Liver (tissue), 9 donors: ENCODE measurements around the gene FZD4. TPM values are rescaled to one million over a fixed set of nuclear protein-coding genes. Genes with fewer than 3 reads are reported as not detected.

Experiments
- DNase-seq: peaks from one replicate; pipeline ENCODE4 v3.0.0-alpha.2; 2017; ENCODE audit warnings: low spot score
- H3K27ac ChIP-seq, 2 donors: one replicate each; pipeline ENCODE4 v1.7.0; 2013; ENCODE audit warnings: inconsistent platforms in 2 of 2, low read length in 2 of 2, control low read depth in 1 of 2, low read depth in 1 of 2, mild to moderate bottlenecking in 1 of 2
- H3K27me3 ChIP-seq, 4 donors: one replicate each; pipeline versions ENCODE4 v1.6.1 to v1.7.0; 2013; ENCODE audit warnings: low read length in 3 of 4, inconsistent platforms in 1 of 4, mild to moderate bottlenecking in 1 of 4, moderate library complexity in 1 of 4; ENCODE audit not compliant: control insufficient read depth in 4 of 4, insufficient read depth in 4 of 4
- H3K36me3 ChIP-seq, 4 donors: one replicate each; pipeline versions ENCODE4 v1.6.1 to v1.7.0; 2013; ENCODE audit warnings: low read length in 3 of 4, mild to moderate bottlenecking in 3 of 4, low read depth in 1 of 4, moderate library complexity in 1 of 4; ENCODE audit not compliant: control insufficient read depth in 4 of 4, insufficient read depth in 3 of 4
- H3K4me1 ChIP-seq, 4 donors: one replicate each; pipeline versions ENCODE4 v1.6.1 to v1.7.0; 2013; ENCODE audit warnings: low read length in 3 of 4, mild to moderate bottlenecking in 3 of 4, moderate library complexity in 1 of 4; ENCODE audit not compliant: control insufficient read depth in 4 of 4, insufficient read depth in 4 of 4
- H3K4me3 ChIP-seq, 3 donors: one replicate each; pipeline versions ENCODE4 v1.6.1 to v1.7.0; 2013; ENCODE audit warnings: low read length in 3 of 3, control low read depth in 1 of 3, low read depth in 1 of 3, mild to moderate bottlenecking in 1 of 3
- H3K9ac ChIP-seq, 2 donors: one replicate each; pipeline ENCODE4 v1.7.0; 2013; ENCODE audit warnings: low read length in 2 of 2, mild to moderate bottlenecking in 2 of 2, moderate library complexity in 2 of 2, control low read depth in 1 of 2, low read depth in 1 of 2
- H3K9me3 ChIP-seq, 4 donors: one replicate each; pipeline versions ENCODE4 v1.6.1 to v1.7.0; 2013; ENCODE audit warnings: low read length in 3 of 4; ENCODE audit not compliant: control insufficient read depth in 4 of 4
- EGR1 ChIP-seq, 2 donors: IDR thresholded peaks; 2 replicates each; pipeline ENCODE4 v1.6.1; 2016 to 2018; ENCODE audit warnings: antibody characterized with exemption in 2 of 2, low read depth in 2 of 2
- FOXA1 ChIP-seq: IDR thresholded peaks from 2 replicates; pipeline ENCODE4 v1.6.1; 2016; ENCODE audit warnings: antibody characterized with exemption
- FOXA2 ChIP-seq: IDR thresholded peaks from 2 replicates; pipeline ENCODE4 v1.6.1; 2016; ENCODE audit warnings: antibody characterized with exemption
- GABPA ChIP-seq, 2 donors: IDR thresholded peaks in 1 of 2; conservative IDR thresholded peaks in 1 of 2; 2 replicates each; pipeline ENCODE4 v1.6.1; 2016; ENCODE audit warnings: antibody characterized with exemption in 2 of 2, mild to moderate bottlenecking in 1 of 2, moderate library complexity in 1 of 2
- HNF4A ChIP-seq, 2 donors: conservative IDR thresholded peaks; 2 replicates each; pipeline ENCODE4 v1.6.1; 2016; ENCODE audit warnings: antibody characterized with exemption in 2 of 2, mild to moderate bottlenecking in 2 of 2
- HNF4G ChIP-seq: IDR thresholded peaks from 2 replicates; pipeline ENCODE4 v1.6.1; 2016; ENCODE audit warnings: antibody characterized with exemption
- JUND ChIP-seq, 2 donors: IDR thresholded peaks; 2 replicates each; pipeline ENCODE4 v1.6.1; 2016; ENCODE audit warnings: antibody characterized with exemption in 2 of 2
- NR2F2 ChIP-seq: IDR thresholded peaks from 2 replicates; pipeline ENCODE4 v1.6.1; 2016; ENCODE audit warnings: antibody characterized with exemption
- RAD21 ChIP-seq, 2 donors: IDR thresholded peaks; 2 replicates each; pipeline ENCODE4 v1.6.1; 2016; ENCODE audit warnings: antibody characterized with exemption in 2 of 2, mild to moderate bottlenecking in 2 of 2
- RXRA ChIP-seq, 2 donors: IDR thresholded peaks; 2 replicates each; pipeline ENCODE4 v1.6.1; 2017 to 2018; ENCODE audit warnings: antibody characterized with exemption in 2 of 2, mild to moderate bottlenecking in 1 of 2
- SP1 ChIP-seq: IDR thresholded peaks from 2 replicates; pipeline ENCODE4 v1.6.1; 2018; ENCODE audit warnings: antibody characterized with exemption, mild to moderate bottlenecking
- TAF1 ChIP-seq: conservative IDR thresholded peaks from 2 replicates; pipeline ENCODE4 v1.6.1; 2016; ENCODE audit warnings: antibody characterized with exemption, mild to moderate bottlenecking
- YY1 ChIP-seq: IDR thresholded peaks from 2 replicates; pipeline ENCODE4 v1.6.1; 2016; ENCODE audit warnings: antibody characterized with exemption, mild to moderate bottlenecking
- WGBS: extraction: QIAGEN DNeasy Blood & Tissue Kit; methylation state at CpG from one replicate; pipeline ENCODE4 v1.1.7; 2013; 5-methylcytosine and 5-hydroxymethylcytosine counted together
- polyA plus RNA-seq, 2 donors: library from polyadenylated mRNA; stranded (reverse) in 1 of 2; unstranded in 1 of 2; fragments of 200-250 nt in 1 of 2; fragments of >200 nt in 1 of 2; fragmentation: Nextera tagmentation in 1 of 2; extraction: Ambion mirVana in 1 of 2; gene quantifications; one replicate each; pipeline versions ENCODE4 v1.2.1 to v1.2.3, GENCODE V29; 2013 to 2015
- total RNA-seq, 2 donors: library from RNA; depleted of rRNA; stranded (reverse); fragments of >200 nt; gene quantifications; one replicate each; pipeline ENCODE4 v1.2.3, GENCODE V29; 2014
- TF ChIP-seq, protein P1 (sequence below): IDR thresholded peaks from 2 replicates; pipeline ENCODE4 v1.6.1; 2016; ENCODE audit warnings: antibody characterized with exemption
- TF ChIP-seq, protein P2 (sequence below): fragments of 150-350 bp; IDR thresholded peaks from 2 replicates; pipeline ENCODE4 v1.5.1; 2017; ENCODE audit warnings: improper control_type of control experiment, low read depth, low read length; ENCODE audit not compliant: missing input control
- TF ChIP-seq, protein P3 (sequence below): IDR thresholded peaks from 2 replicates; pipeline ENCODE4 v1.6.1; 2016; ENCODE audit warnings: antibody characterized with exemption, mild to moderate bottlenecking
- TF ChIP-seq, protein P4 (sequence below): IDR thresholded peaks from 2 replicates; pipeline ENCODE4 v1.6.1; 2016; ENCODE audit warnings: antibody characterized with exemption
- donor health status: healthy.
- donor health status: healthy.
- donor health status: healthy.
- donor health status: healthy.
- donor health status: healthy.

The FZD4 gene
- total and polyA plus RNA-seq, 4 donors, result 4.9 to 23.7 (median 8.2) TPM

DNA sequence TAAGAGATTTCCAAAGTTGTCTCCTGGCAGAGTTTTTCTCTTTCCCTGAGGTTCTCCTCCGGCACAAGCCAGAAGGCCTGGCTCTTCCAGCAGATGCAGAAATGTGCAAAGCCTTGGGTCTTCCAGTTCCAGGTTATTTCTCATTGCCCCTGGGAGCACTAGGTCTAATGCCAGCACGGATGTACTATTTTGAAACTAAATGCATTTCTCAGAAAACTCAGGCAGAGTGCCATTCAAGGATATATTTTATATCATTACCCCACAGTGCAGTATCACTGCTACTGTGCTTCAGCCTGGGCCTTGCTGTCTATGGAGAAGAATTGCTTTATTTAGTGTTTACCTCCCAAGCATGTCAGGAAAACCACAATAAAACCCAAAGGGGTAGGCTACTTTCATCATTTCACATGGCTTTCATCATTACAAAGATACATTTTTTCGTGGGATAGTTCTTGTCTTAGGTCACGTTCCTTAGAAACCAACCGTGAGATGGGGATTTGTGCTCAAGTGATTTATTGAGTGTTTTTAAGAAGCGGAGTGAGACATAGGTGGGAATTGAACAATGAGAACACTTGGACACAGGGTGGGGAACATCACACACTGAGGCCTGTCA lies 22.4 kb upstream of the FZD4 start:
- WGBS, result 93% methylated on average over 6 of the region's 6 CpGs
- H3K4me3 ChIP-seq, result no peak overlapping the region
- no peak for DNase-seq
- no peak for TF ChIP-seq YY1
- TF ChIP-seq TAF1, result no peak
- TF ChIP-seq, protein P1, sequence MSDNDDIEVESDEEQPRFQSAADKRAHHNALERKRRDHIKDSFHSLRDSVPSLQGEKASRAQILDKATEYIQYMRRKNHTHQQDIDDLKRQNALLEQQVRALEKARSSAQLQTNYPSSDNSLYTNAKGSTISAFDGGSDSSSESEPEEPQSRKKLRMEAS, result no peak
- TF ChIP-seq HNF4A (conservative IDR thresholded peaks at IDR 0.05), result no peak
- no peak for TF ChIP-seq FOXA1
- TF ChIP-seq FOXA2, result no peak
- TF ChIP-seq RAD21 (IDR thresholded peaks at IDR 0.05), result no peak
- TF ChIP-seq EGR1 (IDR thresholded peaks at IDR 0.05; ENCODE audit: low read depth in 2 of 2), result no peak
- TF ChIP-seq, protein P2, sequence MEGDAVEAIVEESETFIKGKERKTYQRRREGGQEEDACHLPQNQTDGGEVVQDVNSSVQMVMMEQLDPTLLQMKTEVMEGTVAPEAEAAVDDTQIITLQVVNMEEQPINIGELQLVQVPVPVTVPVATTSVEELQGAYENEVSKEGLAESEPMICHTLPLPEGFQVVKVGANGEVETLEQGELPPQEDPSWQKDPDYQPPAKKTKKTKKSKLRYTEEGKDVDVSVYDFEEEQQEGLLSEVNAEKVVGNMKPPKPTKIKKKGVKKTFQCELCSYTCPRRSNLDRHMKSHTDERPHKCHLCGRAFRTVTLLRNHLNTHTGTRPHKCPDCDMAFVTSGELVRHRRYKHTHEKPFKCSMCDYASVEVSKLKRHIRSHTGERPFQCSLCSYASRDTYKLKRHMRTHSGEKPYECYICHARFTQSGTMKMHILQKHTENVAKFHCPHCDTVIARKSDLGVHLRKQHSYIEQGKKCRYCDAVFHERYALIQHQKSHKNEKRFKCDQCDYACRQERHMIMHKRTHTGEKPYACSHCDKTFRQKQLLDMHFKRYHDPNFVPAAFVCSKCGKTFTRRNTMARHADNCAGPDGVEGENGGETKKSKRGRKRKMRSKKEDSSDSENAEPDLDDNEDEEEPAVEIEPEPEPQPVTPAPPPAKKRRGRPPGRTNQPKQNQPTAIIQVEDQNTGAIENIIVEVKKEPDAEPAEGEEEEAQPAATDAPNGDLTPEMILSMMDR, result no peak
- H3K36me3 ChIP-seq, result no peaks in the 10 kb centered on the region
- H3K9ac ChIP-seq, result no peak overlapping the region
- no peaks in the 10 kb centered on the region for H3K9me3 ChIP-seq
- H3K27ac ChIP-seq, result no peak overlapping the region
- no peaks in the 10 kb centered on the region for H3K27me3 ChIP-seq
- H3K4me1 ChIP-seq, result peaks cover 5 to 26% (median 22%) of the 10 kb centered on the region in 4 donors

DNA sequence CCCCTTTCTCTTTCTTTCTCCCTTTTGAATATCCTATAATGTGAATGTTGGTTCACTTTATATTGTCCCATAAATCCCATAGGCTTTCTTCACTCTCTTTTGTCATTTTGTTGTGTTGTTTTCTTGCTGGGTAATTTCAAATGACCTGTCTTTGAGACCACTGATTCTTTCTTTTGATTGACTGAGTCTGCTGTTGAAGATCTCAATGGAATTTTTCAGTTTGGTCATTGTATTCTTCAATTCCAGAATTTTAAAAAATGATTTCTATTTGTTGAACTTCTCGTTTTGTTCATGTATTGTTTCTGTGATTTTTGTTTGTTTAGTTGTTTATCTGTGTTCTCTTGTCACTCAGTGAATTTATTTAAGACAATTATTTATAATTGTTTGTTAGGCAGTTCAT lies 17.5 kb upstream of the FZD4 start:
- no peak for DNase-seq
- no peaks in the 10 kb centered on the region for H3K9me3 ChIP-seq
- H3K36me3 ChIP-seq, result no peaks in the 10 kb centered on the region
- H3K4me3 ChIP-seq, result no peak overlapping the region
- no peak overlapping the region for H3K27ac ChIP-seq
- TF ChIP-seq FOXA1 (no peak), TAF1 (no peak), RAD21 (IDR thresholded peaks at IDR 0.05) (no peak), HNF4A (conservative IDR thresholded peaks at IDR 0.05) (no peak), RXRA (IDR thresholded peaks at IDR 0.05) (no peak), GABPA (IDR thresholded peaks at IDR 0.05 in 1 of 2, conservative IDR thresholded peaks at IDR 0.05 in 1 of 2) (no peak), JUND (IDR thresholded peaks at IDR 0.05) (no peak), NR2F2 (no peak), EGR1 (IDR thresholded peaks at IDR 0.05; ENCODE audit: low read depth in 2 of 2) (no peak), HNF4G (no peak), SP1 (no peak), YY1 (no peak)
- TF ChIP-seq, protein P1, result no peak
- TF ChIP-seq, protein P3, sequence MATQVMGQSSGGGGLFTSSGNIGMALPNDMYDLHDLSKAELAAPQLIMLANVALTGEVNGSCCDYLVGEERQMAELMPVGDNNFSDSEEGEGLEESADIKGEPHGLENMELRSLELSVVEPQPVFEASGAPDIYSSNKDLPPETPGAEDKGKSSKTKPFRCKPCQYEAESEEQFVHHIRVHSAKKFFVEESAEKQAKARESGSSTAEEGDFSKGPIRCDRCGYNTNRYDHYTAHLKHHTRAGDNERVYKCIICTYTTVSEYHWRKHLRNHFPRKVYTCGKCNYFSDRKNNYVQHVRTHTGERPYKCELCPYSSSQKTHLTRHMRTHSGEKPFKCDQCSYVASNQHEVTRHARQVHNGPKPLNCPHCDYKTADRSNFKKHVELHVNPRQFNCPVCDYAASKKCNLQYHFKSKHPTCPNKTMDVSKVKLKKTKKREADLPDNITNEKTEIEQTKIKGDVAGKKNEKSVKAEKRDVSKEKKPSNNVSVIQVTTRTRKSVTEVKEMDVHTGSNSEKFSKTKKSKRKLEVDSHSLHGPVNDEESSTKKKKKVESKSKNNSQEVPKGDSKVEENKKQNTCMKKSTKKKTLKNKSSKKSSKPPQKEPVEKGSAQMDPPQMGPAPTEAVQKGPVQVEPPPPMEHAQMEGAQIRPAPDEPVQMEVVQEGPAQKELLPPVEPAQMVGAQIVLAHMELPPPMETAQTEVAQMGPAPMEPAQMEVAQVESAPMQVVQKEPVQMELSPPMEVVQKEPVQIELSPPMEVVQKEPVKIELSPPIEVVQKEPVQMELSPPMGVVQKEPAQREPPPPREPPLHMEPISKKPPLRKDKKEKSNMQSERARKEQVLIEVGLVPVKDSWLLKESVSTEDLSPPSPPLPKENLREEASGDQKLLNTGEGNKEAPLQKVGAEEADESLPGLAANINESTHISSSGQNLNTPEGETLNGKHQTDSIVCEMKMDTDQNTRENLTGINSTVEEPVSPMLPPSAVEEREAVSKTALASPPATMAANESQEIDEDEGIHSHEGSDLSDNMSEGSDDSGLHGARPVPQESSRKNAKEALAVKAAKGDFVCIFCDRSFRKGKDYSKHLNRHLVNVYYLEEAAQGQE, result no peak
- TF ChIP-seq, protein P2, result no peak
- TF ChIP-seq, protein P4, sequence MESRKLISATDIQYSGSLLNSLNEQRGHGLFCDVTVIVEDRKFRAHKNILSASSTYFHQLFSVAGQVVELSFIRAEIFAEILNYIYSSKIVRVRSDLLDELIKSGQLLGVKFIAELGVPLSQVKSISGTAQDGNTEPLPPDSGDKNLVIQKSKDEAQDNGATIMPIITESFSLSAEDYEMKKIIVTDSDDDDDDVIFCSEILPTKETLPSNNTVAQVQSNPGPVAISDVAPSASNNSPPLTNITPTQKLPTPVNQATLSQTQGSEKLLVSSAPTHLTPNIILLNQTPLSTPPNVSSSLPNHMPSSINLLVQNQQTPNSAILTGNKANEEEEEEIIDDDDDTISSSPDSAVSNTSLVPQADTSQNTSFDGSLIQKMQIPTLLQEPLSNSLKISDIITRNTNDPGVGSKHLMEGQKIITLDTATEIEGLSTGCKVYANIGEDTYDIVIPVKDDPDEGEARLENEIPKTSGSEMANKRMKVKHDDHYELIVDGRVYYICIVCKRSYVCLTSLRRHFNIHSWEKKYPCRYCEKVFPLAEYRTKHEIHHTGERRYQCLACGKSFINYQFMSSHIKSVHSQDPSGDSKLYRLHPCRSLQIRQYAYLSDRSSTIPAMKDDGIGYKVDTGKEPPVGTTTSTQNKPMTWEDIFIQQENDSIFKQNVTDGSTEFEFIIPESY, result no peak
- H3K4me1 ChIP-seq, result no peaks in the 10 kb centered on the region
- no peak overlapping the region for H3K9ac ChIP-seq
- H3K27me3 ChIP-seq, result no peaks in the 10 kb centered on the region
- WGBS, result 92% methylated on average over 1 of the region's 1 CpG
